Mammary epithelial cell (primary cell): ENCODE results near the gene PRSS56.

Source experiments
- CTCF ChIP-seq, 2 donors: IDR thresholded peaks in 1 of 2; conservative IDR thresholded peaks in 1 of 2; 2 replicates each; pipeline ENCODE4 v1.5.1; 2011 to 2012; ENCODE audit warnings: inconsistent platforms in 2 of 2, low read length in 2 of 2, mild to moderate bottlenecking in 2 of 2, control low read depth in 1 of 2, low read depth in 1 of 2; ENCODE audit not compliant: insufficient read depth in 1 of 2; ENCODE audit errors: extremely low read depth in 1 of 2
- EZH2 ChIP-seq: IDR thresholded peaks from 2 replicates; pipeline ENCODE4 v1.6.1; 2012; ENCODE audit warnings: low read length, inconsistent platforms, borderline replicate concordance

GRCh38 chr2:232571026-232571474 is 50.9 kb downstream of the PRSS56 start:
- TF ChIP-seq CTCF (conservative IDR thresholded peaks at IDR 0.05 in 1 of 2, IDR thresholded peaks at IDR 0.05 in 1 of 2; ENCODE audit: extremely low read depth in 1 of 2, insufficient read depth in 1 of 2, low read depth in 1 of 2, low read length in 2 of 2) = no peak
- no peak for TF ChIP-seq EZH2
